IMR-90 (cell line): ENCODE data around the gene SLC6A7. TPM values are rescaled to one million over a fixed set of nuclear protein-coding genes. Genes with fewer than 3 reads are reported as not detected.

Experiments
- ATAC-seq: fragments of 200-7000 bp; cut with Tn5 transposase; 2 replicates; pipeline ENCODE4 v1.9.1; 2020; ENCODE audit warnings: low read depth, mild to moderate bottlenecking, moderate library complexity
- BruUV-seq: library from RNA; stranded (reverse); fragments of 400-500 nt; replicated peaks from 2 replicates; lab custom pipeline; 2021; lab: Mats Ljungman, UMichigan
- CTCF ChIA-PET: fragments of 300-600 bp; formaldehyde crosslinking; extraction: SDS; loops from one replicate; lab custom pipeline; 2021; ENCODE audit warnings: antibody characterized with exemption; lab: Yijun Ruan, JAX
- POLR2A ChIA-PET: fragments of 300-600 bp; sonication (Branson Sonifier 250); formaldehyde crosslinking; loops from one replicate; lab custom pipeline; 2022; ENCODE audit warnings: antibody characterized with exemption; ENCODE audit not compliant: unreplicated experiment; lab: Charles Lee
- DNase-seq: peaks from one replicate; pipeline ENCODE4 v3.0.0; 2013
- H2AFZ ChIP-seq: replicated peaks from 2 replicates; pipeline ENCODE3; 2013; ENCODE audit warnings: low read length, mild to moderate bottlenecking; ENCODE audit not compliant: poor library complexity
- H2AK5ac ChIP-seq: 2 replicates; pipeline ENCODE4 v1.6.1; 2013; ENCODE audit warnings: low read depth, low read length, inconsistent platforms
- H2AK9ac ChIP-seq: replicated peaks from 2 replicates; pipeline ENCODE3; 2013; ENCODE audit warnings: mild to moderate bottlenecking, low read depth, low read length, moderate library complexity; ENCODE audit not compliant: poor library complexity
- H2BK120ac ChIP-seq: 2 replicates; pipeline ENCODE4 v1.6.1; 2013; ENCODE audit warnings: low read depth, low read length, inconsistent platforms
- H2BK15ac ChIP-seq: 3 replicates; pipeline ENCODE4 v1.6.1; 2013; ENCODE audit warnings: low read depth, low read length, inconsistent platforms
- H2BK20ac ChIP-seq: 2 replicates; pipeline ENCODE4 v1.6.1; 2013; ENCODE audit warnings: low read depth, mild to moderate bottlenecking, inconsistent platforms, low read length, moderate library complexity
- H2BK5ac ChIP-seq: 2 replicates; pipeline ENCODE4 v1.6.1; 2013; ENCODE audit warnings: mild to moderate bottlenecking, low read depth, low read length, inconsistent platforms; ENCODE audit not compliant: poor library complexity, severe bottlenecking
- H3K14ac ChIP-seq: replicated peaks from 2 replicates; pipeline ENCODE4 v1.6.1; 2013; ENCODE audit warnings: low read depth, low read length, inconsistent platforms
- H3K18ac ChIP-seq: 2 replicates; pipeline ENCODE4 v1.6.1; 2013; ENCODE audit warnings: low read depth, low read length, control low read depth
- H3K23ac ChIP-seq: 2 replicates; pipeline ENCODE4 v1.6.1; 2013; ENCODE audit warnings: low read depth, low read length, inconsistent platforms
- H3K27ac ChIP-seq: 2 replicates; pipeline ENCODE4 v1.5.1; 2013; ENCODE audit warnings: mild to moderate bottlenecking, control low read depth, low read length; ENCODE audit not compliant: insufficient read depth
- H3K27me3 ChIP-seq: 2 replicates; pipeline ENCODE4 v1.6.1; 2013; ENCODE audit warnings: low read length; ENCODE audit not compliant: control insufficient read depth, insufficient read depth
- H3K36me3 ChIP-seq: 2 replicates; pipeline ENCODE4 v1.6.1; 2013; ENCODE audit warnings: low read length, mixed read lengths; ENCODE audit not compliant: control insufficient read depth, insufficient read depth
- H3K4ac ChIP-seq: 2 replicates; pipeline ENCODE4 v1.6.1; 2013; ENCODE audit warnings: low read depth, low read length, inconsistent platforms
- H3K4me1 ChIP-seq: 2 replicates; pipeline ENCODE4 v1.6.1; 2013; ENCODE audit warnings: low read length, mixed read lengths; ENCODE audit not compliant: control insufficient read depth, insufficient read depth
- H3K4me2 ChIP-seq: 2 replicates; pipeline ENCODE4 v1.6.1; 2013; ENCODE audit warnings: low read depth, mild to moderate bottlenecking, control low read depth, low read length, moderate library complexity
- H3K4me3 ChIP-seq: 2 replicates; pipeline ENCODE4 v1.5.1; 2013; ENCODE audit warnings: low read depth, mild to moderate bottlenecking, control low read depth, low read length, moderate library complexity; ENCODE audit not compliant: insufficient read depth
- H3K56ac ChIP-seq: 2 replicates; pipeline ENCODE4 v1.6.1; 2013; ENCODE audit warnings: low read length, inconsistent platforms; ENCODE audit not compliant: insufficient read depth; ENCODE audit errors: extremely low read depth
- H3K79me1 ChIP-seq, 2 experiments: 2 replicates each; pipeline ENCODE4 v1.6.1; 2013; ENCODE audit warnings: low read length in 2 of 2, inconsistent platforms in 1 of 2, low read depth in 1 of 2
- H3K9ac ChIP-seq: 2 replicates; pipeline ENCODE4 v1.6.1; 2013; ENCODE audit warnings: low read depth, low read length, control low read depth
- H3K9me1 ChIP-seq: 2 replicates; pipeline ENCODE4 v1.6.1; 2013; ENCODE audit warnings: low read length, inconsistent platforms; ENCODE audit not compliant: insufficient read depth
- H3K9me3 ChIP-seq: 2 replicates; pipeline ENCODE4 v1.6.1; 2013; ENCODE audit warnings: low read length; ENCODE audit not compliant: control insufficient read depth, insufficient read depth
- H4K20me1 ChIP-seq: 2 replicates; pipeline ENCODE4 v1.6.1; 2013; ENCODE audit warnings: low read length, inconsistent platforms; ENCODE audit not compliant: insufficient read depth
- H4K5ac ChIP-seq: 2 replicates; pipeline ENCODE4 v1.6.1; 2013; ENCODE audit warnings: mild to moderate bottlenecking, low read depth, low read length, control low read depth
- H4K8ac ChIP-seq, 2 experiments: 2 replicates each; pipeline ENCODE4 v1.6.1; 2013; ENCODE audit warnings: low read depth in 2 of 2, low read length in 2 of 2, control low read depth in 1 of 2, inconsistent platforms in 1 of 2
- H4K91ac ChIP-seq: 2 replicates; pipeline ENCODE4 v1.6.1; 2013; ENCODE audit warnings: low read depth, low read length, inconsistent platforms; ENCODE audit not compliant: insufficient read depth
- BHLHE40 ChIP-seq: fragments of 150-350 bp; IDR thresholded peaks from 2 replicates; pipeline ENCODE4 v1.6.1; 2016; ENCODE audit warnings: mild to moderate bottlenecking, low read depth, low read length
- CEBPB ChIP-seq: IDR thresholded peaks from 2 replicates; pipeline ENCODE4 v1.6.1; 2012; ENCODE audit warnings: low read depth, low read length, improper control_type of control experiment
- CTCF ChIP-seq: conservative IDR thresholded peaks from 2 replicates; pipeline ENCODE4 v1.5.1; 2012; ENCODE audit warnings: mild to moderate bottlenecking, low read depth, low read length, improper control_type of control experiment
- MAFK ChIP-seq: IDR thresholded peaks from 2 replicates; pipeline ENCODE4 v1.6.1; 2012; ENCODE audit warnings: low read depth, low read length, improper control_type of control experiment
- MAZ ChIP-seq: IDR thresholded peaks from 2 replicates; pipeline ENCODE4 v1.6.1; 2012; ENCODE audit warnings: low read depth, mild to moderate bottlenecking, low read length, improper control_type of control experiment, moderate library complexity, borderline replicate concordance
- NFE2L2 ChIP-seq: fragments of 150-350 bp; IDR thresholded peaks from 2 replicates; pipeline ENCODE4 v1.6.1; 2016; ENCODE audit warnings: low read depth, mild to moderate bottlenecking, low read length
- RCOR1 ChIP-seq: IDR thresholded peaks from 2 replicates; pipeline ENCODE4 v1.6.1; 2012; ENCODE audit warnings: mild to moderate bottlenecking, low read length, improper control_type of control experiment; ENCODE audit not compliant: insufficient replicate concordance
- SMC3 ChIP-seq: fragments of 150-350 bp; IDR thresholded peaks from 2 replicates; pipeline ENCODE4 v1.6.1; 2016; ENCODE audit warnings: low read depth, mild to moderate bottlenecking, antibody characterized with exemption, low read length, moderate library complexity
- WGBS, 2 experiments: methylation state at CpG; one replicate each; pipeline versions ENCODE4 v1.1.5 to v1.1.7; 2013; ENCODE audit warnings: missing lambda C conversion rate in 2 of 2; ENCODE audit not compliant: insufficient read length in 1 of 2; ENCODE audit errors: extremely low coverage in 2 of 2; 5-methylcytosine and 5-hydroxymethylcytosine counted together
- dilution Hi-C: fragments of 300-500 bp; cut with HindIII; formaldehyde crosslinking; loops from one replicate; pipeline ENCODE4 v1.14.3; 2018; ENCODE audit warnings: low sequenced_read_pairs; ENCODE audit not compliant: unreplicated experiment
- in situ Hi-C: fragments of 300-500 bp; cut with MboI; formaldehyde crosslinking; loops from 3 replicates; pipeline ENCODE4 v1.14.3; 2019; ENCODE audit warnings: low sequenced_read_pairs, inconsistent platforms, mixed read lengths
- intact Hi-C: fragments of 100-400 bp; cut with micrococcal nuclease; formaldehyde crosslinking; loops from 2 replicates; pipeline ENCODE4 v1.10.0; 2022
- polyA plus RNA-seq, 3 experiments: library from polyadenylated mRNA; depleted of rRNA; stranded (reverse); fragments of >200 nt; gene quantifications; 2 replicates each; pipeline ENCODE4 v1.2.3, GENCODE V29; 2012; ENCODE audit warnings: low replicate concordance in 1 of 3
- total RNA-seq: library from RNA; depleted of rRNA; stranded (reverse); fragments of >200 nt; gene quantifications from 2 replicates; pipeline ENCODE4 v1.2.3, GENCODE V29; 2012
- TF ChIP-seq, protein P1 (sequence below): fragments of 150-350 bp; IDR thresholded peaks from 2 replicates; pipeline ENCODE4 v1.6.1; 2016; ENCODE audit warnings: low read depth, mild to moderate bottlenecking, low read length, moderate library complexity, borderline replicate concordance

The SLC6A7 gene
- total and polyA plus RNA-seq, 2 of the 4 experiments (the other 2 are of a cell fraction), result under 0.01 TPM; not detected in 1

DNA sequence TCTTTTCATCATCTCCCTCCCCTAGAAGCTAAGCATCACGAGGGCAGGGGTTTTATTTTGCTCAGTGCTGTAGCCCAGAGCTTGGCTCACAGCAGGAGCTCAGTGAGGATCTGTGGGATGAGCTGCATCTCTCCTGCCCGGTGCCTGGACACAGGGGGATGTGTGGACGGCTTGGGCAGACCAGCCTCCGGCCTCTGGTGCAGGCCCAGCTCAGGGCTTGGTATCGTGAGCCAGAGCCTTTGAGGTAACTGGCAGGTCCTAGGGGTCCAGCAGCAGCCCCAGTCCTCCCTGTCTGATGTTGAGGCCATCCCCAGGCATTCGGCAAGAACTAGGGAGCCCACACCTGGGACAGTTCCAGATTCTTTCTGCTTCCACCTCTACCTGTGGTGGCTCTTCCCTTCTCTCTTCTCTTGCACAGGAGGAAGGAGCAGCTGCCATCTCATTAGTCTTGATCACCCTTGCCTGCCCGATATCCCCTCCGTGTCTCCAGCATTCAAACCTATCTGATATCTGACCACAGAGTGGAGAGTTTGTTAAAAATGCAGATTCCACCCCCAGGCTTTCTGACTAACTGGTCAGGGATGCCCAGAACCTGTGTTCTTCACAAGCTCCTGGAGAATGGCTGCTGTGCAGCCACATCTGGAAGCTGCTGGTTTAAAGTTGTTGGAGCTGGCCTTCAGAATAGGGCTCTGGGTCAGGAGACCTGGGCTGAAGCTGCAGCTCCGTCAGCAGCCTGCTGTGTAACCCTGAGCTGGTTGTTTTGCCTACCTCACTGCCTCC is 7.9 kb upstream of the SLC6A7 start:
- peaks cover 53% of the 10 kb centered on the region for H3K27me3 ChIP-seq
- H3K4me3 ChIP-seq, result no peak overlapping the region
- no peak overlapping the region for H3K56ac ChIP-seq
- no peaks in the 10 kb centered on the region; the same call in 1 of the 2 replicates for H4K20me1 ChIP-seq
- H3K9me1 ChIP-seq, result peaks cover 11% of the 10 kb centered on the region; the same call in 1 of the 2 replicates
- H3K4me2 ChIP-seq, result no peak overlapping the region
- no CpG with 5 or more reads among the region's 9 CpGs for whole genome bisulfite sequencing, 2 experiments
- H2BK120ac ChIP-seq, result no peak overlapping the region; the same call in 1 of the 2 replicates
- H3K9ac ChIP-seq, result no peak overlapping the region
- no peaks in the 10 kb centered on the region for H3K9me3 ChIP-seq
- H3K36me3 ChIP-seq, result no peaks in the 10 kb centered on the region
- H2BK5ac ChIP-seq, result no peak overlapping the region
- H4K5ac ChIP-seq, result no peak overlapping the region
- H2AK5ac ChIP-seq, result no peak overlapping the region; the same call in 1 of the 2 replicates
- H3K18ac ChIP-seq, result no peak overlapping the region
- H3K4ac ChIP-seq, result no peak overlapping the region
- ChIA-PET CTCF (no interaction called here), POLR2A (interaction anchor here (0.5 kb wide), 1 partner anchor 591 kb away, joined by 6 read pairs; no protein-coding TSS in a partner anchor)
- no peak overlapping the region for H3K14ac ChIP-seq
- ATAC-seq (0 out of 2 replicates have a peak, but pooled peaks have one; percentile 6), DNase-seq (peak; percentile 33)
- no peak overlapping the region for H2AK9ac ChIP-seq
- no peak overlapping the region for H2BK15ac ChIP-seq
- peak overlapping the region; percentile 52 for H2AFZ ChIP-seq
- H3K4me1 ChIP-seq, result peaks cover 2% of the 10 kb centered on the region
- no peak overlapping the region for H4K8ac ChIP-seq
- dilution Hi-C loops (no loop called here), intact Hi-C loops (no loop called here), in situ Hi-C loops (no loop called here)
- TF ChIP-seq MAZ (no peak), CEBPB (no peak), MAFK (no peak), BHLHE40 (no peak), SMC3 (no peak), CTCF (no peak), NFE2L2 (no peak), RCOR1 (no peak)
- TF ChIP-seq, protein P1, sequence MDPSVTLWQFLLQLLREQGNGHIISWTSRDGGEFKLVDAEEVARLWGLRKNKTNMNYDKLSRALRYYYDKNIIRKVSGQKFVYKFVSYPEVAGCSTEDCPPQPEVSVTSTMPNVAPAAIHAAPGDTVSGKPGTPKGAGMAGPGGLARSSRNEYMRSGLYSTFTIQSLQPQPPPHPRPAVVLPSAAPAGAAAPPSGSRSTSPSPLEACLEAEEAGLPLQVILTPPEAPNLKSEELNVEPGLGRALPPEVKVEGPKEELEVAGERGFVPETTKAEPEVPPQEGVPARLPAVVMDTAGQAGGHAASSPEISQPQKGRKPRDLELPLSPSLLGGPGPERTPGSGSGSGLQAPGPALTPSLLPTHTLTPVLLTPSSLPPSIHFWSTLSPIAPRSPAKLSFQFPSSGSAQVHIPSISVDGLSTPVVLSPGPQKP, result no peak
- H2BK20ac ChIP-seq, result peak overlapping the region; percentile 18; the same call in 1 of the 2 replicates
- no peak overlapping the region for H4K91ac ChIP-seq
- H3K79me1 ChIP-seq, result no peaks in the 10 kb centered on the region
- no TSS peak for BruUV-seq
- H3K27ac ChIP-seq, result no peak overlapping the region
- H3K23ac ChIP-seq, result no peak overlapping the region
